Activated B cell treated with CpG ODN at 0.5 μM for 24 hours (primary cell): Measurements from ENCODE around the gene NBPF1. TPM values are rescaled to one million over a fixed set of nuclear protein-coding genes. Genes with fewer than 3 reads are reported as not detected.
"Not testable (repeated sequence)": the region's sequence is repeated elsewhere in the genome, so short reads cannot be mapped to it uniquely, and the experiment has no call there.

Experiments used
- ATAC-seq: fragments of 200-7000 bp; cut with Tn5 transposase; one replicate; pipeline ENCODE4 v1.10.0; 2021; ENCODE audit warnings: low read depth, mild to moderate bottlenecking, moderate library complexity
- CTCF ChIA-PET: fragments of 350-600 bp; sonication (Branson Sonifier 250); formaldehyde crosslinking; loops from one replicate; lab custom pipeline; 2021; ENCODE audit warnings: antibody characterized with exemption; lab: Charles Lee
- POLR2A ChIA-PET: fragments of 350-600 bp; sonication (Branson Sonifier 250); formaldehyde crosslinking; loops from one replicate; lab custom pipeline; 2021; ENCODE audit warnings: antibody characterized with exemption; lab: Charles Lee
- DNase-seq: peaks from one replicate; pipeline ENCODE4 v3.0.0; 2022
- H3K27ac Mint-ChIP-seq: one replicate; pipeline ENCODE4 v1.8.0; 2020; ENCODE audit warnings: mixed read lengths
- H3K27me3 Mint-ChIP-seq: one replicate; pipeline ENCODE4 v1.8.0; 2021; ENCODE audit warnings: mixed read lengths
- H3K36me3 Mint-ChIP-seq: one replicate; pipeline ENCODE4 v1.8.0; 2021; ENCODE audit warnings: low read depth, mixed read lengths
- H3K4me1 Mint-ChIP-seq: one replicate; pipeline ENCODE4 v1.8.0; 2021; ENCODE audit warnings: mixed read lengths
- H3K4me3 Mint-ChIP-seq: one replicate; pipeline ENCODE4 v1.8.0; 2020; ENCODE audit warnings: mild to moderate bottlenecking, mixed read lengths
- H3K9me3 Mint-ChIP-seq: one replicate; pipeline ENCODE4 v1.8.0; 2020; ENCODE audit warnings: mixed read lengths
- intact Hi-C: fragments of 100-400 bp; cut with micrococcal nuclease; formaldehyde crosslinking; loops from one replicate; pipeline ENCODE4 v1.15.1; 2024
- total RNA-seq: library from RNA; stranded (reverse); gene quantifications from 2 replicates; pipeline ENCODE4 v1.2.3, GENCODE V29; 2022

Gene NBPF1
- total RNA-seq, 1 donor from 2014 or later = 20.2 TPM

DNA sequence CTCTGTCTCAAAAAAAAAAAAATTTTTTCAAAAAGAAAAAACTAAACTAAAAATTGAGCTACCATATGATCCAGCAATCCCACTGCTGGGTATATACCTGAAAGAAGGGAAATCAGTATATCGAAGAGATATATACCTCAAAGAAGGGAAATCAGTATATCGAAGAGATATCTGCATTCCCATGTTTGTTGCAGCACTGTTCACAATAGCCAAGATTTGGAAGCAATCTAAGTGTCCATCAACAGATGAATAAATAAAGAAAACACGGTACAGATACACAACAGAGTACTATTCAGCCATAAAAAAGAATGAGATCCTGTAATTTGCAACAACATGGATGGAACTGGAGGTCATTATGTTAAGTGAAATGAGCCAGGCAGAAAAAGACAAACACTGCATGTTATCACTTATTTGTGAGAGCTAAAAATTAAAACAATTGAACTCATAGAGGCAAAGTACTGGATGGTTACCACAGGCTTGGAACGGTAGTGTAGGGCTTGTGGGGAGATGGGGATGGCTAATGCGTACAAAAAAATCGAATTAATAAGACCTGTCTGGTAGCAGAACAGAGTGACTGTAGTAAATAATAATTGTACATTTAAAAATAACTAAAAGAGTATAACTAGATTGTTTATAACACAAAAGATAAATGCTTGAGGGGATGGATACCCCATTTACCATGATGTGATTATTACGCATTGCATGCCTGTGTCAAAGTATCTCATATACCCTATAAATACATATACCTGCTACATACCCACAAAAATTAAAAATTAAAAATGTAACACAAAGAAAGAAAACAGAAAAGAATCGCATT is 28.0 kb upstream of the NBPF1 start:
- intact Hi-C loops, H3K36me3 Mint-ChIP-seq, H3K4me1 Mint-ChIP-seq, H3K4me3 Mint-ChIP-seq, H3K9me3 Mint-ChIP-seq, H3K27ac Mint-ChIP-seq, ATAC-seq, DNase-seq, H3K27me3 Mint-ChIP-seq: not testable (repeated sequence)
- ChIA-PET CTCF (interaction anchor here (0.6 to 1.0 kb wide), 3 partner anchors 16 to 32 kb away, joined by 3 read pairs; partner anchors contain the start of gene NBPF1), POLR2A (interaction anchor here (0.7 to 1.5 kb wide), 3 partner anchors 75 to 946 kb away, joined by 3 to 6 read pairs (median 4); no protein-coding TSS in a partner anchor)

DNA sequence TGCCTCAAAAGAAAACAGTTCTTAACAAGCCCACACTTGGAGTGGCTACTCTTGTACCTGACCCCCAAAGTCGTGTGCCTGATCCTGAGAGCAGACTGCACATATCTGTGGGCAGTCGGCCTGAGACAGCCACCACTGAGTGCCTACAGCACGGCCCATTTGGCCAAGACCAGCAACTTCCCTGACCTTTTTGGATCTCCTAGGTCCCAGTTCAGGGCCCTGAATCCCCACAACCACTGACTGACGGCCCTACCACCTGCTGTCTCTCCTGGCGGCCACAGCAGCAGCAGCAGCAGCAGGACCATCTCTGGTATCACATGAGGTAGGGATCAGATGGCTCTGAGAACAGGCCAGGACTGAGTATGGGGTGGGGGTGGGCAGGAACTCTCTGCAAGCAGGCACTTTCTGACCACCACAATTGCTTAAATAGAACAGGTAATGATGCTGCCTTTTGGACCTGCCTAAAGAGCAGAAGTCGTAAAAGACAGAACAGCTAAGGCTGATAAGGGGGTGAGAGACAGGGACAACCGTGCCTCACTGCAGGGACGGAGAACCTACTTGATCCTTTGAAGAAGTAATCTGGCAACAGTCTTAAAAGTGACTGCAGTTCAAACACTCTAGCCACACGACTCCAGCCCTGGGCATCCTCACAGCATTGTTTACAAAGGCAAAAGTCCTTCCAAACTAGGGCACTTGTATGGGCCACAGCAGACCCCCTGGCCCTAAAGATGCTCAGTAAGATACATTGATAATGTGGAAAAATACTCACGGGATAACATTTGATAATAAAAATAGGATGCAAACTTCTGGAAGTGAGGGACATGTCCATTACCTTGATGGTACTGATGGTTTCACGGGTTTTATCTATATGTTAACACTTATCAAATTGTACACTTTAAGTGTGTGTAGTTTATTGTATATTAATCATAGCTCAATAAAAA is 26.0 kb upstream of the NBPF1 start:
- intact Hi-C loops, DNase-seq: not testable (repeated sequence)

DNA sequence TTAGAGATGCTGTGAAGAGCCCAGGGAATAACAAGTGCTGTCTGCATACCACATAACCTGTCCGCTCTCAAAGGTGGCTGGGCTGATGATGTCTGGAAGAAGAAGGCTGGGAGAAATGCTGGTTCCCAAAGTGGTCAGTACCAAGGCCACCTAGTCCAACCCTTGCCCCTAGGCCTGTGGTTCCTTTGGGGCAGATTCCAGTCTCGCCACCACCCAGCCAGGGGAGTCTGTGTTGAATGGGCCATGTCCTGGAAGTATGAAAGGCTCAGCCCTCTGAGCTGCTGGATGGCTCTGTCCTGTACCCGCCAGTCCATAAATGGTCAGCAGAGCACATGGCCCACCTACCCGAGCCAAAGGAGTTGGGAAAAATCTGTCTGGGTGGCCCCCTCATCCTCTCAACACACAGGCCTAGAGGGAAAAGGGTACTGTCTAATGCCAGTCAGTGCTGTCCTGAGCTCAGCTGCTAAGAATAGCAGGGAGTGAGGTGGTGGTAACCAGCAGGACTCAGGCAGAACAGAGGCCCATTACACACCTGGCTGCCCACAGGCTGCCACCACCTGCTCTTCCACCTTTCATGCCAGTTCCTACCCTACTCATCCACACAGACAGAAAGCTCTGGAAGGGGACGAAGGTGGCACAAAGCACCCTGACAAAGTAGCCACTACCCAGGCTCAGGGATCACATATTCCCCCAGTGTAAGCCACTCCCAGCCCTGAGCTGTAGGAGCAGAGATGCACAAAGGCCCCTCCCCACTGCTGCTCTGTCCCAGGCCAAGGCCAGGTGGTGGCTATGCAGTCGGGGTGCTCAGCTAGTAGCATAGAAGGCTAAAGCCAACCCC is 24.8 kb upstream of the NBPF1 start:
- DNase-seq, H3K4me3 Mint-ChIP-seq, H3K4me1 Mint-ChIP-seq, H3K9me3 Mint-ChIP-seq, H3K27me3 Mint-ChIP-seq, CTCF ChIA-PET, intact Hi-C loops, ATAC-seq, H3K27ac Mint-ChIP-seq: not testable (repeated sequence)
- POLR2A ChIA-PET = interaction anchor here (0.7 kb wide), 1 partner anchor 291 kb away, joined by 5 read pairs; no protein-coding TSS in a partner anchor
- peaks cover 19% of the 10 kb centered on the region for H3K36me3 Mint-ChIP-seq

More for the DNA sequence above, 26.0 kb upstream of the NBPF1 start:
- H3K4me3 Mint-ChIP-seq, CTCF ChIA-PET, H3K36me3 Mint-ChIP-seq, ATAC-seq, H3K9me3 Mint-ChIP-seq, H3K27me3 Mint-ChIP-seq, H3K27ac Mint-ChIP-seq, H3K4me1 Mint-ChIP-seq: not testable (repeated sequence)
- POLR2A ChIA-PET = interaction anchor here (0.6 kb wide), 2 partner anchors 258 to 338 kb away, joined by 3 to 4 read pairs; no protein-coding TSS in a partner anchor

DNA sequence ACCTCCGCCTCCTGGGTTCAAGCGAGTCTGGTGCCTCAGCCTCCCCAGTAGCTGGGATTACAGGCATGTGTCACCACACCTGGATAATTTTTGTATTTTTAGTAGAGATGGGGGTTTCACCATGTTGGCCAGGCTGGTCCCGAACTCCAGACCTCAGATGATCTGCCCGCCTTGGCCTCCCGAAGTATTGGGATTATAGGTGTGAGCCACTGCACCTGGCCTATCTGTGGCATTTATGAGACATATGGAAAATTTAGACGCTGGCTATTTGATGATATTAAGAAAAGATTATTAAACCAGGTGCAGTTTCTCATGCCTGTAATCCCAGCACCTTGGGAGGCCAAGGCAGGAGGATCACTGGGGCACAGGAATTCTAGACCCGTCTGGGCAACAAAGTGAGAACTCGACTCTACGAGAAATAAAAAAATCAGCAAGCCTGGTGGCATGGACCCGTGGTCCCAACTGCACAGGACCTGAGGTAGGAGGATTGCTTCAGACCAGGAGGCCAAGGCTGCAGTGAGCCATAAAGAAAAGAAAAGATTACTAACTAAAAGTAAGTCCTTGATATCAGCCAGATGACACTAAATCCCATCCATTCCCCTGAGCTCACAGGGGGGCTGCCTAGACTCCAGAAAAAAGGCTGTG is 23.3 kb upstream of the NBPF1 start:
- POLR2A ChIA-PET, ATAC-seq, H3K4me3 Mint-ChIP-seq, H3K9me3 Mint-ChIP-seq, H3K27me3 Mint-ChIP-seq, H3K4me1 Mint-ChIP-seq, H3K27ac Mint-ChIP-seq, DNase-seq, intact Hi-C loops: not testable (repeated sequence)
- CTCF ChIA-PET = interaction anchor here (1.5 to 2.7 kb wide), 2 partner anchors 11 to 16 kb away, joined by 3 to 7 read pairs; no protein-coding TSS in a partner anchor
- H3K36me3 Mint-ChIP-seq = peaks cover 34% of the 10 kb centered on the region

DNA sequence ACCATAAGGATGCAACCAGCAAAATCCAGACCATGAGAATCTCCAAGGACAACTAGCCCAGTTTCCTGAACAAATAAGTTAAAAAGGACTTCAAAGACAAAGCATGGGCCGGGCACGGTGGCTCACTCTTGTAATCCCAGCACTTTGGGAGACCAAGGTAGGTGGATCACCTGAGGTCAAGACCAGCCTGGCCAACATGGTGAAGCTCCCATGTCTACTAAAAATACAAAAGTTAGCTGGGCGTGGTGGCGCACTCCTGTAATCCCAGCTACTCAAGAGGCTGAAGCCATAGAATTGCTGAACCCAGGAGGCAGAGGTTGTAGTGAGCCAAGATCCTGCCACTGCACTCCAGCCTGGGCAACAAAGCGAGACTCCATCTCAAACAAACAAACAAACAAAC is 22.6 kb upstream of the NBPF1 start:
- ChIA-PET POLR2A (interaction anchor here (0.7 kb wide), 1 partner anchor 316 kb away, joined by 4 read pairs; no protein-coding TSS in a partner anchor), CTCF (interaction anchor here (1.5 to 2.7 kb wide), 2 partner anchors 11 to 15 kb away, joined by 3 to 7 read pairs; no protein-coding TSS in a partner anchor)
- DNase-seq, H3K27ac Mint-ChIP-seq, H3K4me3 Mint-ChIP-seq, H3K9me3 Mint-ChIP-seq, H3K4me1 Mint-ChIP-seq, intact Hi-C loops, ATAC-seq, H3K27me3 Mint-ChIP-seq: not testable (repeated sequence)
- H3K36me3 Mint-ChIP-seq = peaks cover 41% of the 10 kb centered on the region

DNA sequence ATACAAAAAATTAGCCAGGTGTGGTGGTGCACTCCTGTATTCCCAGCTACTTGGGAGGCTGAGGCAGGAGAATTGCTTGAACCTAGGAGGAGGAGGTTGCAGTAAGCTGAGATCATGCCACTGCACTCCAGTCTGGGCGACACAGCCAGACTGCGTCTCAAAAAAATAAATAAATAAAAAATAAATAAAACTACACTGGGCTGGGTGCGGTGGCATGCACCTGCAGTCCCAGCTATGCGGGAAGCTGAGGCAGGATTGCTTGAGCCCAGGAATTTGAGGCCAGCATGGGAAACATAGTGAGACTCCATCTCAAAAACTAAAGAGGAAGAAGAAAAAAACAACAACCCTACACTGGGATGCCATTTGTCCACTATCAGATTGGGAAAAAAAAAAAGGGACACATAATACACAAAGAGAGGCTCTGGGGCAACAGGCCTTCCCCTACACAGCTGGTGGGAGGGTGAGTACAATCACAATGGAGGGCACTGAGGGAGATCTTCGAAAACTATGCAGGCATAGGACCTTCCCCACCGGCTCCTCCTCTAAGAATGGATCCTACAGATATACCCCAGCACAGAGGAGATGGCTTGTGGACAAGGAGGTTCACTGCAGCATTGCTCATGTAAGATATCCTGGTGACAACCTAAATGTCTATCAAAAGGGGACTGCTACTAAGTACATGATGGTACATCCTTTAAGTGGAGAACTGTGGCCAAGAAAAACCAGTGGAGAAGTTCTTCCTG is 20.3 kb upstream of the NBPF1 start:
- intact Hi-C loops = not testable (repeated sequence)

DNA sequence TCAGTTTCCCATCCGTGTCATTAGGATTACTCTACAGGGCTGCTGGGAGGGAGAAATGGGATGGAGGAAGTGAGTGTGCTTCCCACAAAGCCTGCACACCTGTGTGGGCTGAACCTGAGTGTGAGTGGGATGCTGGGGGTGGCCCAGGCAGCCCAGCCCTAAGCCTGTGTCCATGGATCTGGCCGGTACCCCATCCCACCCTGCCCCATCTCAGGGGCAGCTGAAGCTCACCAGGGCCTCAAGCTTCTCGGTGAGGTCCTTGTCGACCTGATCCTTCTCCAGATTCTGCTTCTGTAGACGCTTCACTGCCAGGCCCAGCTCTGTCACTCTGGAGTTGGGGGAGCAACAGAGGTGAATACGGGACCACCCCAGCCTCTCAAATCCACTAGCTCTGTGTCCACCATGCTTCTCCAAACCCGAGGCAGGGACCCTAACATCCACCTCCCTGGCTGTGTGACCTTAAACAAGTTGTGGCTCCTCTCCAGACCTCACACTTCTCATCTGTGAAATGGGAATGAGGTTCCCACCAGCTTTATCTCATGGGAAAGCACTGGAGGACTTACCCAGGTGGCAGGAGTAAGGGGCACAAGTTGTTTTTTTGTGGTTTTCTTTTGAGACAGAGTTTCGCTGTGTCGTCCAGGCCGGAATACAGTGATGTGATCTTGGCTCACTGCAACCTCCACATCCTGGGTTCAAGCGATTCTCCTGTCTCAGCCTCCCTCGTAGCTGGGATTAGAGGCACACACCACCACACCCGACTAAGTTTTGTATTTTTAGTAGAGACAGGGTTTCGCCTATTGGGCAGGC is 18.9 kb upstream of the NBPF1 start:
- peak; percentile 25 for DNase-seq
- intact Hi-C loops = not testable (repeated sequence)

More for the DNA sequence above, 20.3 kb upstream of the NBPF1 start:
- peaks cover 61% of the 10 kb centered on the region for H3K36me3 Mint-ChIP-seq
- ChIA-PET POLR2A (interaction anchor here (0.7 kb wide), 1 partner anchor 327 kb away, joined by 4 read pairs; no protein-coding TSS in a partner anchor), CTCF (interaction anchor here (1.3 to 2.7 kb wide), 2 partner anchors 9 to 13 kb away, joined by 5 to 7 read pairs; no protein-coding TSS in a partner anchor)
- H3K27me3 Mint-ChIP-seq, H3K4me1 Mint-ChIP-seq, DNase-seq, H3K9me3 Mint-ChIP-seq, H3K4me3 Mint-ChIP-seq, ATAC-seq, H3K27ac Mint-ChIP-seq: not testable (repeated sequence)

More for the DNA sequence above, 18.9 kb upstream of the NBPF1 start:
- H3K9me3 Mint-ChIP-seq, H3K27me3 Mint-ChIP-seq, POLR2A ChIA-PET, ATAC-seq, H3K4me1 Mint-ChIP-seq, H3K4me3 Mint-ChIP-seq, H3K27ac Mint-ChIP-seq: not testable (repeated sequence)
- H3K36me3 Mint-ChIP-seq = peaks cover 74% of the 10 kb centered on the region
- CTCF ChIA-PET = interaction anchor here (0.6 to 1.3 kb wide), 3 partner anchors 11 to 80 kb away, joined by 3 to 5 read pairs (median 3); no protein-coding TSS in a partner anchor
